HG03354 (cell line): Measurements from ENCODE around the gene HIVEP1.

Experiments used
- ATAC-seq: cut with Tn5 transposase; IDR thresholded peaks from one replicate; pipeline ENCODE4 v1.9.1; 2021; ENCODE audit warnings: mild to moderate bottlenecking; ENCODE audit not compliant: unreplicated experiment, poor library complexity, severe bottlenecking

HIVEP1 gene

DNA sequence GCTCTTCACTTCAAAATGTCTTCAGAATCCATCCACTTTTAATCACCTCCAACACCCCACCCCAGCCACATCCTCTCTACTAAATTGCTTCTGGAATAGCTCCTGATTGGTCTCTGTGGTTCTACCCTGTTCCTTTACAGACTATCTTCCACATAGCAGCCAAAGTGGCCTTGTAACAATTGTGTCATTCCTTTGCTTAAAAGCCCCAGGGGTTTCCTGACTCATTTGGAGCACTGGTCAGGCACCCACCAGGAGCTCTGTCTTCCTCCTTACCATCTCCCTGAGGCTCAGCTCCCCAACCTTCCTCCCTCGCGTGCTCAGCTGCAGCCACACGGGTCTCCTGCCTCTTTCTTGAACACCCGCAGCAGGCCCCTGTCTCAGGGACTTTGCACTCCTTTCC is 126.8 kb downstream of the HIVEP1 start:
- no peak for ATAC-seq

DNA sequence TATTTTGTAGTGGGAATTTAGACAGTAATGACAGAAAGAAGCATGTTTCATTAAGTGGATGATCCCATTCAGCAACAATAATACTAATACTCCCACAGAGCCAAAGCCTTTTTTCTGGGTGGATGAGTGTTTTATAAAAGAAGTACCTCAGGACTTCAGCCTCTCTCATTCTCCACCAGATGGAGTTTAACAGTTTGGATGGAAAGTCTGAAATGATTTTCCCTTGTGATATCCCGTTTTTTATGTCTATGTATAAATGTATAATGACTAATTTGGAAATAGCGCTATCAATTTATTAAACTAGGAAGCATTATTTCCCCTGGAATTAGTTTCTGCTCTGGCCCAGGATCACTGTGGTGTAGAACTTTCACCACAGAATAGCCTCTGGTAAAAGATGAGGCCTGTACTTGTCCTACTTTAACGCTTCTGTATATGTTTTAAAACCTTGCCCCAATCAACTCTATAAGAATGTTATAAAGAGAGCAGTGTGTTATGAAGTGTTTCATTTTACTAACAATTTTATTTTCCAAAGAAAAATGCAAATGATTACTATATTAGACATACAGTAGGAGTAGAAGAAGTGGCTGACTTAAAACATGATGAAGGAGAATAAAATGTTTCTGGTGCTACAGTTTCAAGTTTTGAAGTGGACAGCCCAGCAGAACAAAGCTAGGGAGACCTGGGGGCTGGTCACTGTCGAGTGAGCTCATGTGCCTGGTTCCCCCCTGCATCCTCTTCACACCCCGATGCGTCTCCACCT is 135.6 kb downstream of the HIVEP1 start:
- no peak for ATAC-seq

DNA sequence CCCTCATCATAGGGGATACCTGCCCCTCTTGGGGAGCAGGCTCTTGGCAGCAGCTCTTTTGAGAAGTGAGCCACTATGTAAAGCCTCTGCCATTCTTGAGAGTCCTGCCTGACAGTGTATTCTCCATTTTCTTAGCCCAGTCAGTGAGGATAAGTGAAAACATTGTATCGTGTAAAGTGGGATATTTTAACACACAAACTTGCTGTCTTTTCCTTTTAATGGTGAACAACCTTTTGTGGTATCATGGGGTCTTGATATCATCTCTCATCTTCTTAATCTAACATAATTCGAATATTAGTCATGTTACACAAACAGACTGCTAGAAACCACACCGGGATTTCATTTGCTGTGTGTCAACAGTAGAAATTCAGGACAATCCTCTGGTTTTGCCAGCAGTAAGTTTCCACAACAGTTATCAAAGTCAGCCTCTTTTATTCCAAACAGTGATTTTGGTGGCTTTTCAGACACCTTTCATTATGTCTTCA is 136.2 kb downstream of the HIVEP1 start:
- no peak for ATAC-seq

DNA sequence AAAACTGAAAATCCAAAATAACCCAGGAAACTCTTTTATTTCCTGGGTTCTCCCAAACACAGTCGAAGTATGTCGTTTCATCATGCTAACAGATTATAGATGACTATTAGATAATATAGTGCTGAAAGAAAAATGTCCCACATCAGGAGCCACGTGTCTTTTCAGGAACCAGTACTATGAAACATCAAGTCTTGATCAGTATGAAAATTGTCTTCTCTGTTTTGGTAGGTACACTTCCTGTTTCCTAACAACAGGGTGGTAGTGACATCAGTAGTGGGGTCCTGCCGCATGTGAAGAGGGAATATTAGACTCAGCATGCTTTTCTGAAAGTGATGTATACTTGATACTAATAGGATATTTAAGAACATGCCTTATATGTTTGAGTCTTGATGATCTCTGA is 136.7 kb downstream of the HIVEP1 start:
- no peak for ATAC-seq

DNA sequence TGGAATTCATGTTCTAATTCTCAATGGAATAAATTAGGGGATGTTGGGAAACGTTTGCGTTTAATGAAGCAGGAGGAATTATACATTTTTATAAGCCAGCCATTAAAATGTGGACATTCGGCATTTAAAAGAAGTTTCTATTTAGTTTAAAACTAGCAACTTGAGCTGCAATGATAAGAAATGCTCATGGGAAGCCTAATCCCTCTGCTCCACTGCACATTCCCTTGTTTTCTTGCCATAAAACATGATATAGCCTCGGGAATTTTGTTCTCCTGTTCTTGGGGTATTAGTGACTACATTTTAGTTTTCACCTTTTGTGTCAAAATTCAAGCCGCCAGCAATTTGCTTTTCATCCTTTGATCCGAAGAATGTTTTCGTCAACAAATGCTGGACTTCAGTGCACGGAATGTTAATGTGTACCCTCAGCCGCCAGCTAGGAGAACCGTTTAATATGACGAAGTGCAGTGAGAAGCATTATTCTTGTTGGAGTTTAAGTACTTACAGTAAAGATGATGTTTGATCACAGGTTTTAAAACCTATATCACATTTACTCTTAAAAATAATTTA is 137.9 kb downstream of the HIVEP1 start:
- ATAC-seq, result no peak

DNA sequence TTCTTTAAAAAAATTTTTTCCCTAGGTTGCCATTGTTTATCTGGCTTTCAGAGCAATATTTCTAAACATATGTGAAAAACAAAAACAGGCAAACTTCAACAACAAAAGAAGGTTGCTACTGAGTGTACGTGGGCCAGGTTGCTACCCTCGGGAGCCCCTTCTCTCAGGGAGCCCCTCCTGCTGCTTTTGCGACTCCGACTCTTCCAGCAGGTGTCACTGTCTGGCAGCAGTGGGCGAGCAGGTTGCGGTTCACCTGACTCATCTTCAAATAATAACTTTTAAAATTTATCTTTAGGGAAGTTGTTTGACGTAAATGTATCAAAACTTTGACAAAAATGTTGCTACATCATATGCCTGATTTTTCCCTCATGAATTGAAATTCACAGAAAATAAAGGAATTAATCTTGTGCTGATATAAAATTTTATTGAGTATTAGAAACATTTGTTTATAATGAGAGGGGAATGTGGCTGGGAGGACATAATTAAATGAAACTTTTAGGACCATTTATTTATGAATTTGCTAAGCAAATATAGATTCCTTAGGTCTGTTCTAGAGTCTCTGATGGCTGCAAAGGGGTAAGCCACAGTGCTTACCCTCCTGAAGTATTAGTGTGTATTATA is 138.8 kb downstream of the HIVEP1 start:
- ATAC-seq, result no peak

DNA sequence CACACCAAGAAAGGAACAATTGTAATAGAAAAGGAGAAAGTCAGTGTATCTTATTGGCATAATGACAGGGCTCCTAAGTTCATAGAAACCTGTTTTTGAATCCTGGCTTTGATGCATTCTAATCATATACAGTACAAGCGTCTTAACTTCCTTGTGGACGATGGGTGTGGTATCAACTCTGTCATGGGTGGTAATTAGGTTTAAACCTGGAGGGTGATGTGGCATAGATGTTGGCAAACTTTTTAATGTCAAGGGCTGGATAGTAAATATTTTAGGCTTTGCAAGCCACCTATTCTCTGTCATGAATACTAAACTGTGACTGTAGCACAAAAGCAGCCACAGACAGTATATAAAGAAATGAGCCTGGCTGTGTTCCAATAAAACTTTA is 139.3 kb downstream of the HIVEP1 start:
- ATAC-seq, result no peak

DNA sequence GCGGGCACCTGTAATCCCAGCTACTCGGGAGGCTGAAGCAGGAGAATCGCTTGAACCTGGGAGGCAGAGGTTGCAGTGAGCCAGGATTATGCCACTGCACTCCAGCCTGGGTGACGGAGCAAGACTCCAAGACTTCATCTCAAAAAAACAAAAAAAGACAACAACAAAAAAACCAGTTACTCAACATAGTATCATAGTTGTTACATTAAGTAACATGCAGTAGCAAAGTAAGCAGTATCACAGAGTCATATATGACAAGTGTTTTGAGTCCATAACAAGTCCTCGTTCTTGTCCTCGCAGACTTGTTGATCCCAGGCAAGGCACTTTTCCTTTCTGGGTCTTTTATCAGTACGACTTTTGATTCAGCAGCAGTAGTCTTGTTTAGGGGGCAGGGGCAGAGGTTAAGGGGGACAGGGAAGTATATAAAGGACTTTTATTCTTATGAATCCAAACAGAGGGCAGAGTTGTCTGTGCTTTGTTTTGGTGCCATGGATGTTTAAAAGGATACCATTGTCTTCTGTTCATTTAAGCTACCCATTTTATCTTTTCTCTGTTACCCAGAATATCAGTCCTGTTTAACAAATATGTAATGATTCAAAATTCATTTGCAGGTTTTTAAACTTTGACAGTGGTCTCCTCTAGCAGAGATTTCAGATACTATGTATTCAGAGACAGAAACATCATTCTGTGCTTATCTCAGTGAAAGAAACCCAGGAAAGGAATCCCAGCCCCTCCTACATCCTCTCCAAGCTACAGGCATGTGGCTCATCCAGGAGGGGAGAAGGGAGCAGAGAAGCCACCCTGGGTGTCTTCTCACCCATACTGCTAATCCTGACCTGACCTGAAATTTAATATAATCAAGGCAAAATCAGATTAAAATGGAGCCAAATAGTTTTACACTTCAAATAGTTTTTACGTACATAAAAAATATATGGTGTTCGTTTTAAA is 140.2 kb downstream of the HIVEP1 start:
- ATAC-seq, result no peak

DNA sequence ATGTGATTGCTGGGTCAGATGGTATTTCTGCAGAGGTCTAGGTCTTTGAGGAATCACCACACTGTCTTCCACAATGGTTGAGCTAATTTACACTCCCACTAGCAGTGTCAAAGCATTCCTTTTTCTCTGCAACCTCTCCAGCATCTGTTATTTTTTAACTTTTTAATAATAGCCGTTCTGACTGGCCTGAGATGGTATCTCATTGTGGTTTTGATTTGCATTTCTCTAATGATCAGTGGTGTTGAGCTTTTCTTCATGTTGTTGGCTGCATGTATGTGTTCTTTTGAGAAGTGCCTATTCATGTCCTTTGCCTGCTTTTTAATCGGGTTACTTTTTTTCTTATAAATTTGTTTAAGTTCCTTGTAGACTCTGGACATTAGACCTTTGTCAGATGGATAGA is 143.7 kb downstream of the HIVEP1 start:
- ATAC-seq, result peak; percentile 57

DNA sequence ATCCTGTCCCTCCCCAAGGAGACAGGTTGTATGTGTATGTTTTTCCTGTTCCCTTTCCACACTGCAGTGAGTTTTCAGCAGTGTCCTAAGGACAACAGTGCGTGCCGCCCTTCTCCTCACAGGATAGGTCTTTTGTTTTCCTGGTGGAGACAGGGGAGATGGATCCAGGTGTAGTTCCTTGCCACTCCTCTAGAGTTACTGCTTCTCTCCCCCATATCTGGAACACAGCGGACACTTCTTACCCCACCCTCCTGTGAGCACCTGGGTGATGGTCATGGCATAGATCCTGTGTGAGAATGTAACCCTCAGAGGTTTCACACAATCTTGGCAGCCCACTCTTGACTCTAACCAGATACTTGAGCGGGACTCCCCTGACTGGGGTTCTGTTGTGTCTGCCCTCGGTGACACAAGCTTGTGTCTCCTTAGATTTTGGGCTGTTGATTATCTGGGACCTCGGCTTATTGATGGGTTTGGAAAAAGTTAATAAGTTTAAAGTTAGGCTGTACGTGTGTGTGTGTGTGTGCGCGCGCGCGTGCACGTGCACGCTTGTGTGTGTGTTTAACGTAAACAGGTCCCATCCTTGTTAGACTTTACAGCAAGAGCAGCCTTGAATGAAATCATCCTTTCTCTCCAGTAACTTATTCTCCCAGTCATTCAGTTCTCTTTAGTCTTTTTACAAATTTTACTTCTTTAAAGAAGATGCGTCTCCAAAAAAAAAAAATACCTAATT is 146.7 kb downstream of the HIVEP1 start:
- no peak for ATAC-seq

DNA sequence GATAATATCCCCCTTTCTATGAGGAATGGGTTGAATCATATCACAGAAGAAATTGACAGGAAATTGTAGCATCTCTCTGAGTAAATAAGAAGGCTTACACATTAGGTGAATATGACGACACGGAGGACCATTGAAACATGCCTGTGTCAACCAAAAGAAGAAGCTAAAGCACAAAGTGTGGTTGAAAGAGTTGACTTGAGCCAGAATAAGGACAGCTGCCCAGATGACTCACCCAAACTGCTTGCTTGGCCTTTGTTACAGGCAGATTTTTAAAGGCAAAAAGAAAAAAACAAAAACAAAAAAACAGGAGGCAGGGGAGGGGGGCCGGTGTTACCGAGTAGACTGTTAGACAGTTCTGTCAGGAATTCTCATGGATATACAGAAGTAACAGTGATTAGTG is 148.2 kb downstream of the HIVEP1 start:
- no peak for ATAC-seq

DNA sequence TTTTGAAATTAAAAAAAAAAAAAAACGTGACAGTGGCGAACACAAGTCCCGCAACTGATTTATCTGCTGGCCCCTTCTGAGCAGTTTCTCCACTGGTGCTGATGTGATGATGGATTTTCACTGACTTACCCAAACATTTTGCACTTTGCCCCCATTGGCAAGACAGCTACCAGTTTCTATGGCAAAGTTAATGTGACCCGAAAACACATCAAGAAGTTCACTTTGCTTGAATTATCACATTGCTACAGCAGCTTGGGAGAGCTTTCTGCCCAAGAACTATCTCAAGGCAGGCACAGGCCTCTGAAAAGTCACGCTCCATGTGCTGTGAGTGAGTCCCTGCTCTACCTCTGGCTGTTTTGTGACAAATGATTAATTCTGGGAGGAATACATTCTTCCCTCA is 150.1 kb downstream of the HIVEP1 start:
- no peak for ATAC-seq

DNA sequence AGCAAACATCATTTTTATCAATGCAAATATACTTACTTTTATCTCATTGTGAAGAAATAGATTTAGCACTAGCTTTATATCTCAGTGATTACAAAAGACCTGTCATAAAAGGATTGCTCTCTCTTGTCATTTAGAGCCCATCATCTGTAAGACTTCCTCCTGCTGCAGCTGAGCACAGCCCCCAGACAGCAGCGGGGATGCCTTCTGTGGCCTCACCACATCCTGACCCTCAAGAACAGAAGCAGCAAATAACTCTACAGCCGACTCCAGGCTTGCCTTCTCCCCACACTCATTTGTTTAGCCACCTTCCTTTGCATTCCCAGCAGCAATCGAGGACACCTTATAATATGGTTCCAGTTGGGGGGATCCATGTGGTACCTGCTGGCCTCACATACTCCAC is 151.0 kb downstream of the HIVEP1 start:
- ATAC-seq, result peak; percentile 80

DNA sequence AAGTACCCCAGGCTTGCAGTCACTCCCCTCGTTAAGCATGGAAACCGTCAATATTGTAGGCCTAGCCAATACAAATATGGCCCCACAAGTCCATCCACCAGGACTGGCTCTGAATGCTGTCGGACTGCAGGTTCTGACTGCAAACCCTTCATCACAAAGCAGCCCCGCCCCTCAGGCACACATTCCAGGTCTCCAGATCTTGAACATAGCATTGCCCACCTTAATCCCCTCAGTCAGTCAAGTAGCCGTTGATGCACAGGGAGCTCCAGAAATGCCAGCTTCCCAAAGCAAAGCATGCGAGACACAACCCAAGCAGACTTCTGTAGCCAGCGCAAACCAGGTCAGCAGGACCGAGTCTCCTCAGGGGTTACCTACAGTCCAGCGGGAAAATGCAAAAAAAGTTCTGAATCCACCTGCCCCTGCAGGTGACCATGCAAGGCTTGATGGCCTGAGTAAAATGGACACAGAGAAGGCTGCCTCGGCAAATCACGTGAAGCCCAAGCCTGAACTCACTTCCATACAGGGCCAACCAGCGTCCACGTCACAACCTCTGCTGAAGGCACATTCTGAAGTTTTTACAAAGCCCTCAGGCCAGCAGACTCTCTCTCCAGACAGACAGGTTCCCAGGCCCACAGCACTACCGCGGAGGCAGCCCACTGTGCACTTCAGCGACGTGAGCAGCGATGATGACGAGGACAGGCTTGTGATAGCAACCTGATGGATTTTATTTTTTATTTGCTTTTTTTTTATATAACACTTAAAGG is 151.8 kb downstream of the HIVEP1 start:
- no peak for ATAC-seq

DNA sequence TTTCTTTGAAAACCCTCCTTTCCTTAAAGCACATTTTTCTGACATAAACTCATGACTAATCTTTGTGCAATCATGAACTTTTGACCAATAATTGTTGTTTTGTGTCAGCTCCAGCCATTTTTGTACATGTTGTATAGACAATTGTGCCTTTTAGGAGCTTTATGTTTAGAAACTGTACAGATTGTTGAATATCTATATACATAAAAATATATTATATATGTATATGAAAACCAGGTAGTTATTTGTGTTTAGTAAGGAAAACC is 152.3 kb downstream of the HIVEP1 start:
- ATAC-seq, result no peak

DNA sequence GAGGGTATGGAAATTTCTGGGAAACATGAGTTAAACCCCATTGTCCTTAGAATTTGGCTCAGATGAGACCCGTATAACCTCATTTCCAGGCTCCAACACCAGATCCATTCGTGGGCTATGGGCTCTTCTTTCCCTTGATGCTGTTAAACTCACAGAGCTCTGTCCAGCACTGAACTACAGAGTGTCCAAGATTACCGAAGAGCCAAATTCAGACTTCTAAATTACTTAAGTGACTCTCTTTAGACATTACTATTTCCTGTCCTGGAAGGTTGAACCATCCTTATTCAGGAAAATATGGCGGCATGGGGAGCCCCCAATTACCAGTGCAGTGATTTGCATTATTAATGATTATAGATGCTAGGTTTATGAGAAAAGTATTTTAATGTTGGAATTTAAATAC is 153.2 kb downstream of the HIVEP1 start:
- no peak for ATAC-seq

DNA sequence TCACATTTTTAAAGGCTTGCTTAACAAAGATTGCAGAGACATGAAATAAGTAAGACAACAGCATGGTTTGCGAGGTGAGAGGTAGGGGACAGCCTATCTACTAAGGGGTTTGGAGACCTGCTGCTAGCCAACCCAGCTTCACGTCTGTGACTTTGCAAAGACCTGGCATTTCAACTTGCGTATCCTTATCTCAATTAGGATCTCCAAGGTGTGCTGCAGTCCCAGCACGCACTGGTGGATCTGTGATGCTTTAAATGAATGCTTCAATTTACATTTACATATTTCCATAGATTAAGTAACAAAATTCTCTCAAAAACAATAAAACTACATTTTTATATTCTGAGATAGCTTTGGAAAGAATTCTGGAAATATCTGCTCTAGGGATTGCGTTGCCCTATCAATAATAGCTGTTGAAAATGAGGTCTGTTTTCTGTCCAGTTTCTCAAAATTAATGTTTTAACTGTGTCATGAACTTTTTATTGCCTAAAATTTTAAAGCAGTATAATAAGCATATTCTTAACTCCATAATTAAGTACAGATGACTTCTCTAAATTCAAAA is 153.7 kb downstream of the HIVEP1 start:
- ATAC-seq, result no peak

DNA sequence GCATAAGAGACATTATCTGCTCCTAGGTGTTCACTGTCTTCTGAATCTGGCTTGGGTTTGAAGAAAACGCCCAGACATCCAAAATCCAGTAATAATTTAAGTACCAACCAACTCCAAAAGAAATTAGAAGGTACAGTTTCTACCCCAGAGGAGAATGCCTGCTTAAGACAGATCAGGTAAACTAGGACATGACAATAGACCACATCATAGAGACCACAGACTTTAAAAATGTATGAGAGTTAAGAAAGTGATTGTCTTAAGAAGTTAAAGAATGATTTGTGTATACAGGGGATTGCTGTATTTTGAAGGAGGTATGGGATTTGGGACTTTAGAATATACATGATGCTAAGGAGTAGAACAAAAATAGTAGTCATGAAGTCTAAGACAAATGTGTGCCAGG is 157.3 kb downstream of the HIVEP1 start:
- no peak for ATAC-seq
